ENCODE data around the gene CDH23.

DNA sequence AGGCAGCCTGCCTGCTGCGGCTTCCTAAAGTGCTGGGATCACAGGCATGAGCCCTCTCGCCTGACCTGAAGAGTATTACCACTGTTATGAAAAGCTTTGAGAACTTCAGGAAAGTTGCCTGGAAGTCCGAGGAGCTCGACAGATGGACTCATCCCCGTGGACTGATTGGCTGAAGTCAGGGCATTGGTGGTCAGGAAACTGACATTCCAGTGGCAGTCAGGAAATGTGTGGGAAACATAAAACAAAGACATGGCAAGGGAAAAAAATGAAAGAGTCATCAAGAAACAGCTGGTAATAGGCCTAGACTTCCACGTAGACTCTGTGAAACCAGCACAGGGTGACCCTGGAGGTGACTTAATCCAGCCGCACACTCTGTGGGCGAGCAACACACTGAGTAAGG is 123.3 kb downstream of the CDH23 start:
- TF ChIP-seq, protein P1, sequence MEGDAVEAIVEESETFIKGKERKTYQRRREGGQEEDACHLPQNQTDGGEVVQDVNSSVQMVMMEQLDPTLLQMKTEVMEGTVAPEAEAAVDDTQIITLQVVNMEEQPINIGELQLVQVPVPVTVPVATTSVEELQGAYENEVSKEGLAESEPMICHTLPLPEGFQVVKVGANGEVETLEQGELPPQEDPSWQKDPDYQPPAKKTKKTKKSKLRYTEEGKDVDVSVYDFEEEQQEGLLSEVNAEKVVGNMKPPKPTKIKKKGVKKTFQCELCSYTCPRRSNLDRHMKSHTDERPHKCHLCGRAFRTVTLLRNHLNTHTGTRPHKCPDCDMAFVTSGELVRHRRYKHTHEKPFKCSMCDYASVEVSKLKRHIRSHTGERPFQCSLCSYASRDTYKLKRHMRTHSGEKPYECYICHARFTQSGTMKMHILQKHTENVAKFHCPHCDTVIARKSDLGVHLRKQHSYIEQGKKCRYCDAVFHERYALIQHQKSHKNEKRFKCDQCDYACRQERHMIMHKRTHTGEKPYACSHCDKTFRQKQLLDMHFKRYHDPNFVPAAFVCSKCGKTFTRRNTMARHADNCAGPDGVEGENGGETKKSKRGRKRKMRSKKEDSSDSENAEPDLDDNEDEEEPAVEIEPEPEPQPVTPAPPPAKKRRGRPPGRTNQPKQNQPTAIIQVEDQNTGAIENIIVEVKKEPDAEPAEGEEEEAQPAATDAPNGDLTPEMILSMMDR (IDR thresholded peaks at IDR 0.05): no peak
- TF ChIP-seq POLR2A (IDR thresholded peaks at IDR 0.05): no peak

Measured in adrenal gland (tissue), 5 donors.